K562 (cell line): ENCODE data around the gene STAB2. TPM values are rescaled to one million over a fixed set of nuclear protein-coding genes. Genes with fewer than 3 reads are reported as not detected.

Source experiments
- C11orf30 ChIP-seq: fragments of 450-650 bp; IDR thresholded peaks from 2 replicates; pipeline ENCODE4 v1.6.1; 2016; ENCODE audit warnings: low read depth, mild to moderate bottlenecking
- CBFA2T2 ChIP-seq: fragments of 450-650 bp; conservative IDR thresholded peaks from 2 replicates; pipeline ENCODE4 v1.6.1; 2017; ENCODE audit warnings: mild to moderate bottlenecking
- CBFA2T3 ChIP-seq: fragments of 450-650 bp; IDR thresholded peaks from 2 replicates; pipeline ENCODE4 v1.6.1; 2017
- CBX3 ChIP-seq, 2 experiments: IDR thresholded peaks; 1 replicate in 1 of 2; 2 replicates in 1 of 2; pipeline ENCODE4 v1.6.1; 2012; ENCODE audit warnings: inconsistent platforms in 2 of 2, low read length in 2 of 2, borderline replicate concordance in 1 of 2, control low read depth in 1 of 2
- DPF2 ChIP-seq: fragments of 450-650 bp; IDR thresholded peaks from 2 replicates; pipeline ENCODE4 v1.6.1; 2016
- E2F1 ChIP-seq: sonication (generic); formaldehyde crosslinking; IDR thresholded peaks from 2 replicates; pipeline ENCODE4 v1.8.1; 2023; ENCODE audit warnings: mild to moderate bottlenecking, missing genetic modification reagents, moderate library complexity
- EP300 ChIP-seq: IDR thresholded peaks from 2 replicates; pipeline ENCODE4 v1.6.1; 2012; ENCODE audit warnings: low read length, improper control_type of control experiment
- FOS ChIP-seq: IDR thresholded peaks from 3 replicates; pipeline ENCODE4 v1.6.1; 2011; ENCODE audit not compliant: insufficient read length; ENCODE audit errors: extremely low read depth
- HDAC1 ChIP-seq, 2 experiments: fragments of 450-650 bp; IDR thresholded peaks; 2 replicates each; pipeline ENCODE4 v1.6.1; 2016 to 2017; ENCODE audit warnings: inconsistent platforms in 1 of 2, mild to moderate bottlenecking in 1 of 2, moderate library complexity in 1 of 2
- LEF1 ChIP-seq: fragments of 450-650 bp; IDR thresholded peaks from 2 replicates; pipeline ENCODE4 v1.6.1; 2016; ENCODE audit warnings: mild to moderate bottlenecking
- MTA2 ChIP-seq: fragments of 450-650 bp; IDR thresholded peaks from 2 replicates; pipeline ENCODE4 v1.6.1; 2016; ENCODE audit warnings: low read depth
- NBN ChIP-seq: fragments of 450-650 bp; IDR thresholded peaks from 2 replicates; pipeline ENCODE4 v1.6.1; 2016; ENCODE audit warnings: low read depth, mild to moderate bottlenecking
- NCOR1 ChIP-seq: fragments of 450-650 bp; IDR thresholded peaks from 2 replicates; pipeline ENCODE4 v1.6.1; 2016; ENCODE audit warnings: mild to moderate bottlenecking, moderate library complexity
- NFIC ChIP-seq: fragments of 450-650 bp; IDR thresholded peaks from 2 replicates; pipeline ENCODE4 v1.6.1; 2017; ENCODE audit warnings: mild to moderate bottlenecking, inconsistent platforms
- PML ChIP-seq: IDR thresholded peaks from 2 replicates; pipeline ENCODE4 v1.6.1; 2012; ENCODE audit warnings: low read length, inconsistent platforms
- POLR2AphosphoS5 ChIP-seq: IDR thresholded peaks from 2 replicates; pipeline ENCODE4 v1.6.1; 2011; ENCODE audit warnings: mild to moderate bottlenecking, low read depth, low read length, moderate library complexity; ENCODE audit not compliant: control insufficient read depth, insufficient read depth
- RBM34 ChIP-seq: fragments of 200-400 bp; formaldehyde crosslinking; IDR thresholded peaks from 2 replicates; pipeline ENCODE4 v1.6.1; 2018; ENCODE audit warnings: low read length, borderline replicate concordance; ENCODE audit not compliant: insufficient read depth
- RHOXF2B ChIP-seq: fragments of 250-450 bp; sonication (Bioruptor Pico); conservative IDR thresholded peaks from 2 replicates; pipeline ENCODE4 v1.5.1; 2021
- SMAD4 ChIP-seq: fragments of 250-450 bp; sonication (Bioruptor Pico); conservative IDR thresholded peaks from 2 replicates; pipeline ENCODE4 v1.8.0; 2021; ENCODE audit warnings: inconsistent platforms, mild to moderate bottlenecking, moderate library complexity
- SMARCC2 ChIP-seq: fragments of 450-650 bp; IDR thresholded peaks from 2 replicates; pipeline ENCODE4 v1.6.1; 2017; ENCODE audit warnings: antibody characterized with exemption, moderate library complexity, mild to moderate bottlenecking, low read depth
- SMARCE1 ChIP-seq: fragments of 450-650 bp; IDR thresholded peaks from 2 replicates; pipeline ENCODE4 v1.7.1; 2016; ENCODE audit warnings: mild to moderate bottlenecking
- SOX6 ChIP-seq: fragments of 450-650 bp; IDR thresholded peaks from 2 replicates; pipeline ENCODE4 v1.6.1; 2014; ENCODE audit warnings: mild to moderate bottlenecking
- STAT5A ChIP-seq: IDR thresholded peaks from 2 replicates; pipeline ENCODE4 v1.6.1; 2012; ENCODE audit warnings: low read length, inconsistent platforms, borderline replicate concordance
- TBL1XR1 ChIP-seq, 2 experiments: IDR thresholded peaks; 2 replicates each; pipeline ENCODE4 v1.6.1; 2012; ENCODE audit warnings: improper control_type of control experiment in 2 of 2, low read length in 2 of 2, mild to moderate bottlenecking in 1 of 2
- TCF3 ChIP-seq: sonication (generic); formaldehyde crosslinking; IDR thresholded peaks from 2 replicates; pipeline ENCODE4 v1.4.0; 2020; ENCODE audit warnings: mild to moderate bottlenecking, missing genetic modification reagents
- TEAD4 ChIP-seq, 2 experiments: sonication (generic) in 1 of 2; formaldehyde crosslinking in 1 of 2; IDR thresholded peaks; 2 replicates each; pipeline versions ENCODE4 v1.6.1 to v1.8.0; 2012 to 2022; ENCODE audit warnings: borderline replicate concordance in 1 of 2, inconsistent platforms in 1 of 2, low read length in 1 of 2, mild to moderate bottlenecking in 1 of 2, missing genetic modification reagents in 1 of 2
- TGIF2 ChIP-seq: sonication (generic); formaldehyde crosslinking; IDR thresholded peaks from 2 replicates; pipeline ENCODE4 v1.8.1; 2022; ENCODE audit warnings: mild to moderate bottlenecking, missing genetic modification reagents, moderate library complexity
- ZBTB12 ChIP-seq: fragments of 250-450 bp; sonication (Bioruptor Pico); IDR thresholded peaks from 2 replicates; pipeline ENCODE4 v1.4.0; 2020
- ZFP91 ChIP-seq: sonication (generic); formaldehyde crosslinking; IDR thresholded peaks from 2 replicates; pipeline ENCODE4 v1.8.0; 2022; ENCODE audit warnings: mild to moderate bottlenecking, missing genetic modification reagents
- ZNF766 ChIP-seq: fragments of 200-800 bp; sonication (Bioruptor generic); conservative IDR thresholded peaks from 2 replicates; pipeline ENCODE4 v1.6.1; 2016; ENCODE audit warnings: missing genetic modification characterization, missing compliant biosample characterization
- polyA plus RNA-seq, 8 experiments: library from polyadenylated mRNA; depleted of rRNA in 4 of 8; stranded (reverse) in 5 of 8; unstranded in 3 of 8; fragments of >200 nt; fragmentation: Nextera tagmentation in 2 of 8; fragmentation: Illumina TruSeq in 1 of 8; extraction: Ambion mirVana in 2 of 8; extraction: Trizol in 1 of 8; gene quantifications; 2 replicates each; pipeline versions ENCODE4 v1.2.1 to v1.2.3, GENCODE V29; 2011 to 2014; ENCODE audit warnings: inconsistent platforms in 1 of 8, missing spikeins in 1 of 8
- total RNA-seq, 7 experiments: library from RNA; depleted of rRNA in 6 of 7; stranded (reverse); fragments of >200 nt in 6 of 7; fragmentation: Illumina TruSeq in 2 of 7; extraction: Trizol in 2 of 7; gene quantifications; 2 replicates each; pipeline versions ENCODE4 v1.2.1 to v1.2.3, GENCODE V29; 2011 to 2021; ENCODE audit warnings: low replicate concordance in 1 of 7

STAB2 gene
- total and polyA plus RNA-seq, 9 of the 15 experiments (the other 6 are each of a cell fraction or from before 2014, with no cell fraction given) = 0.10 TPM; not detected in 8

- TF ChIP-seq SOX6 = peak; percentile 71; the same call in 1 of the 2 replicates
- peak; percentile 84 for TF ChIP-seq STAT5A
- no peak for TF ChIP-seq ZFP91 (CRISPR knock-in tag)
- TF ChIP-seq FOS = no peak
- TF ChIP-seq ZBTB12 = no peak
- TF ChIP-seq ZNF766 = peak; percentile 44; the same call in 1 of the 2 replicates
- peak; percentile 70; the same call in 1 of the 2 replicates for TF ChIP-seq SMARCE1
- TF ChIP-seq E2F1 = no peak
- no peak for TF ChIP-seq NFIC
- TF ChIP-seq CBFA2T3 = peak; percentile 91
- no peak for TF ChIP-seq TGIF2 (CRISPR knock-in tag)
- peak; percentile 94 for TF ChIP-seq TCF3 (CRISPR knock-in tag)
- TF ChIP-seq TEAD4 (IDR thresholded peaks at IDR 0.05; ENCODE audit: low read length) = peak; percentile 90
- TF ChIP-seq TEAD4 (CRISPR knock-in tag; IDR thresholded peaks at IDR 0.05; ENCODE audit: borderline replicate concordance) = no peak
- TF ChIP-seq TBL1XR1 (IDR thresholded peaks at IDR 0.05; ENCODE audit: low read length in 2 of 2) = peak in 1 of 2 experiments; percentile 52; a peak in 1 of 4 replicates
- peak; percentile 82 for TF ChIP-seq DPF2
- TF ChIP-seq CBX3 (IDR thresholded peaks at IDR 0.05; ENCODE audit: borderline replicate concordance in 1 of 2, low read length in 2 of 2) = no peak; a peak in 1 of 3 replicates
- TF ChIP-seq EP300 = peak; percentile 68; the same call in 1 of the 2 replicates
- TF ChIP-seq RHOXF2B (CRISPR knock-in tag) = no peak
- TF ChIP-seq NBN = peak; percentile 49; the same call in 1 of the 2 replicates
- peak; percentile 81 for TF ChIP-seq POLR2AphosphoS5
- TF ChIP-seq NCOR1 = peak; percentile 85
- TF ChIP-seq MTA2 = peak; percentile 76
- peak; percentile 82 for TF ChIP-seq CBFA2T2
- TF ChIP-seq C11orf30 = no peak
- TF ChIP-seq PML = peak; percentile 69
- TF ChIP-seq LEF1 = peak; percentile 67
- TF ChIP-seq SMARCC2 = peak; percentile 59; the same call in 1 of the 2 replicates
- TF ChIP-seq HDAC1 (IDR thresholded peaks at IDR 0.05) = 0 out of 4 replicates have a peak, but pooled peaks of 1 of the 2 experiments have one; percentile 33
- TF ChIP-seq RBM34 = no peak
- TF ChIP-seq SMAD4 = peak; percentile 38
Observed at GRCh38 chr12:103809154-103809553, 222.1 kb downstream of the STAB2 start (continued).
